GM04503 (cell line): ENCODE measurements around the gene LRRC71.
"Not testable (repeated sequence)": the region's sequence is repeated elsewhere in the genome, so short reads cannot be mapped to it uniquely, and the experiment has no call there.

ENCODE experiments used
- DNase-seq: peaks from one replicate; pipeline ENCODE4 v3.0.0-alpha.2; 2012; ENCODE audit warnings: low read depth

Gene LRRC71

DNA sequence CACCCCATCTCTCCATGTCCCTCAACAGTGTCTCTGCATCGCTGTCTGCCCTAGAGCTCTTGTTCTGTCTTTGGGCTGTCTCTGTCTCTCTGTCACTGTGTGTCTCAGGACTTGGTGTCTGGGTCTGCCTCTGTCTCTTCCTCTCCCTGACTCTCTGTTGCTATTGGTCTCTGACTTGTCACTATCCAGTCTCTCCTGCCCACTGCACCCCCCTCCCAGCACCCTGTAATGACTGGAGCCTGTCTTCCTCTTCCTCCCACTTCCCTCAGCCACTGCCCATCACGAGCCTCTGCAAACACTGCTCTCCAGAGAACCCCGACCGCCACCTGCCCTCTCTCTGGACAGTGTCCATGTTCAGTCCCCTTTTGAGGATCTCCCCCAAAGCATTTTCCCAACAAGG is 14.8 kb upstream of the LRRC71 start:
- no peak for DNase-seq

GRCh38 chr1:156906206-156906906 is 14.1 kb upstream of the LRRC71 start:
- no peak for DNase-seq

GRCh38 chr1:156908541-156908940 is 11.9 kb upstream of the LRRC71 start:
- no peak for DNase-seq

DNA sequence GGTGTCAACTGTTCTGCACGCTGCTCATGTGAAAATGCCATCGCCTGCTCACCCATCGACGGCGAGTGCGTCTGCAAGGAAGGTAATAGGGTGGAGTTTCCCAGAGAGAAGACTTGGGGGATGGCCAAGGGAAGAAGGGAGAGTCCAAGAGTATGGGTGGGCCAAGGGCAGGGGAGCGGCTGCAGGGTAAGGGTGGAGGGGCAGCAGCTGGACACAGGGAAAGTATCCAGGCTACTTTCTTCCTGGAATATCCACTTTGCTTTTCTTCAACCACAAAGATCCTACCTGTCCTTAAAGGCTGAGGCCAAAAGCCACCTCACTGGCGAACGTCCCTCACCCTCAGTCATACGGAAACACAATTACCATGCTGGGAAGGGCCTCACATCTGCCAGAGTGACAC is 11.5 kb upstream of the LRRC71 start:
- no peak for DNase-seq

GRCh38 chr1:156909671-156910070 is 10.8 kb upstream of the LRRC71 start:
- no peak for DNase-seq

DNA sequence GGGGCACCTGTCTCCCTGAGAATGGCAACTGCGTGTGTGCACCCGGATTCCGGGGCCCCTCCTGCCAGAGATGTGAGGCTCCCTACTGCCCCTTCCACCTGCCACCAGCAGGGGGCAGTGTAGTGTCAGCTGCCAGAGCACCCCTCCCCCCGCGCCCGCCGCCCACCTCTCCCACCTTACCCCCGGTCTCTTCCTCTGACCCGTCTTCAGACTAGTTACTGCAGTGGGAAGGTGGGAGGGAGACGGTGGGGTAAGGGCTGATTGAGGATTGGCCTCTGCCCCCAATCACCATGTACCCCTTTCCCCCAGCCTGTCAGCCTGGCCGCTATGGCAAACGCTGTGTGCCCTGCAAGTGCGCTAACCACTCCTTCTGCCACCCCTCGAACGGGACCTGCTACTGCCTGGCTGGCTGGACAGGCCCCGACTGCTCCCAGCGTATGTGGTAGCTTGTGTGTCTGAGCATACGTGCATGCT is 10.1 kb upstream of the LRRC71 start:
- no peak for DNase-seq

DNA sequence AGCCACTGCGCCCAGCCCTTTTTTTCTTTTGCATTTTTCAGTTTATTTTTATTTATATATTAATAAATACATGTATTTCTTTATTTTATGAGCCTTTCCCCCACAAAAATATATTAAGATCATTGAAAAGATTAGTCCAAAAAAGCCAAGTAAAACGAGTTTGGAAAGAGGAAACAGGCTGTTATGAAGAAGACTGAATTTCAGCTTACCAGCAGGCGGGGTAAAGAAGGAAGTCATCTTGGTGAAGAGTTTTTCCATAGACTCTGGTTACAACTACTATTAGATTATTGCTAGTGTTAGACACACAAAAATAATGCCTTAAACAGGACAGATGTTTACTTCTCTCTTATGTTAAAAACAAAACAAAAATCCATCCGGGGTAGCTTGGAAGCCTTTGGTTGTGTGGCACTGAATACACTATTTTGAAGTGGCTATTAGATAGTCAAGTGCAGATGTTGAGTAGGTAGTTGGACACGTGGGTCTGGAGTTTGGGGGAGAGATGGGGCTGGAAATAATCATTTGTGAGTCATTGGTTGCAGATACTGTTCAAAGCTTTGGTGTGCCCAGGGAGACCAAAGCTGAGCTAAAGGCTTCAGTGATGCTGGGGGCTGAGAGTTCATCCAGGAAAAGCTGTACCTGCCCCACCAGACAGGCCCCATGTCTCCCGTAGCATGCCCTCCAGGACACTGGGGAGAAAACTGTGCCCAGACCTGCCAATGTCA is 8.7 kb upstream of the LRRC71 start:
- DNase-seq: no peak

GRCh38 chr1:156912310-156912709 is 8.1 kb upstream of the LRRC71 start:
- DNase-seq: no peak

DNA sequence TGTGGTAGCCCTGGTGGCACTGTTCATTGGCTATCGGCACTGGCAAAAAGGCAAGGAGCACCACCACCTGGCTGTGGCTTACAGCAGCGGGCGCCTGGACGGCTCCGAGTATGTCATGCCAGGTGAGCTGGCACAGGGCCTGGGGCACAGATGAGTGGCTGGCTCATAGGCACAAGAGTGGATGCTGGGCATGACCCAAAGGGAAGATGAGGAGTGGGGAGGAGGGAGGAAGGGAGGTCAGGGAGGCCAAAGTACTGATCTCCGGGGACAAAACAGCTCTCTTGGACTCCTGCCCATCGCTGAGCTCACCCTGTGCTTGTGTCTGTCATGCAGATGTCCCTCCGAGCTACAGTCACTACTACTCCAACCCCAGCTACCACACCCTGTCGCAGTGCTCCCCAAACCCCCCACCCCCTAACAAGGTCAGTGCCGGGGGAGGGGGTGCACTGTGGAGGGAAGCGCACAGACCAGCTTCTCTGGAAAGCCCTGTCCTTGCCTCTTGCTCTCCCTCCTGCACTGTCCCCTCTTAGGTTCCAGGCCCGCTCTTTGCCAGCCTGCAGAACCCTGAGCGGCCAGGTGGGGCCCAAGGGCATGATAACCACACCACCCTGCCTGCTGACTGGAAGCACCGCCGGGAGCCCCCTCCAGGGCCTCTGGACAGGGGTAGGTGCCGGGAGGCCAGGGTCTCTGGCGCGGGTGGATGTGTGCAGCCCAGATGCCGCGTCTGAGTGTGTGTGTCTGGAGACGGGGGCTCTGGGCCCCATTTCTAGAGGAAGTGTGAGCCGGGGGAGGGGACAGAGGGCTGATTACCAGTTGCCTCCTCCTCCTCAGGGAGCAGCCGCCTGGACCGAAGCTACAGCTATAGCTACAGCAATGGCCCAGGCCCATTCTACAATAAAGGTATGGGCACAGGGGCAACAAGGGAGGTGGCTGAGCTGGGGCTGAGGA is 7.3 kb upstream of the LRRC71 start:
- no peak for DNase-seq

GRCh38 chr1:156913809-156914387 is 6.5 kb upstream of the LRRC71 start:
- DNase-seq: no peak

- DNase-seq: no peak
These were observed 6.0 kb upstream of the LRRC71 start for GRCh38 chr1:156914440-156914856.

GRCh38 chr1:156921053-156921529 is 659 bp downstream of the LRRC71 start:
- DNase-seq: no peak

- DNase-seq: no peak
These were observed 2.7 kb downstream of the LRRC71 start for GRCh38 chr1:156922986-156923669.

GRCh38 chr1:156923670-156924477 is 3.4 kb downstream of the LRRC71 start:
- no peak for DNase-seq

DNA sequence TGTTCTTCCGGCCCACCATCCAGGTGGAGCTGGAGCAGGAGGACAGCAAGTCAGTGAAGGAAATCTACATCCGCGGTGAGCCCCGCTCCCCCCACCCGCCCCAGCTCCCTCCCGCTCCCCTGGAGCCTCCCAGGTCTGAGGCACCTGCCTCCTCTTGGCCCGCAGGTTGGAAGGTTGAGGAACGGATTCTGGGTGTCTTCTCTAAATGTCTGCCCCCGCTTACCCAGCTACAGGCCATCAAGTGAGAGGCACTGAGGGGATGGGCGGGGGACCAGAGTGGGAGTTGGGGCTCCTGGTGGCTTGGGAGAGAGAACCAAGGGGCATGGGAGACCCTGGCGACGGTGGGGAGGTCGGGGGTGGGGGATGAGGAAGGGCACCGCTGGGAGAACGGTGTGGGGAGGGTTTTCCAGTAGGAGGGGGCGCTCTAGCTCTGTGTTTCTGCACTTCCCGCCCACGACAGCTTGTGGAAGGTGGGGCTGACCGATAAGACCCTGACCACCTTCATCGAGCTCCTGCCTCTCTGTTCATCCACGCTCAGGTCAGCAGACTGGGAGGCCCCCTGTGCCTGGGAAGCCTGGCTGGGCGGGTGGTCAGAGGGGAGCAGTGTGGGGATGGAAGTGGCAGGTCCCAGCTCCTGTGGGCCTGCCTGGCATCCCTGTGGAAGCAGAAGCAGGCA is 4.2 kb downstream of the LRRC71 start:
- no peak for DNase-seq

DNA sequence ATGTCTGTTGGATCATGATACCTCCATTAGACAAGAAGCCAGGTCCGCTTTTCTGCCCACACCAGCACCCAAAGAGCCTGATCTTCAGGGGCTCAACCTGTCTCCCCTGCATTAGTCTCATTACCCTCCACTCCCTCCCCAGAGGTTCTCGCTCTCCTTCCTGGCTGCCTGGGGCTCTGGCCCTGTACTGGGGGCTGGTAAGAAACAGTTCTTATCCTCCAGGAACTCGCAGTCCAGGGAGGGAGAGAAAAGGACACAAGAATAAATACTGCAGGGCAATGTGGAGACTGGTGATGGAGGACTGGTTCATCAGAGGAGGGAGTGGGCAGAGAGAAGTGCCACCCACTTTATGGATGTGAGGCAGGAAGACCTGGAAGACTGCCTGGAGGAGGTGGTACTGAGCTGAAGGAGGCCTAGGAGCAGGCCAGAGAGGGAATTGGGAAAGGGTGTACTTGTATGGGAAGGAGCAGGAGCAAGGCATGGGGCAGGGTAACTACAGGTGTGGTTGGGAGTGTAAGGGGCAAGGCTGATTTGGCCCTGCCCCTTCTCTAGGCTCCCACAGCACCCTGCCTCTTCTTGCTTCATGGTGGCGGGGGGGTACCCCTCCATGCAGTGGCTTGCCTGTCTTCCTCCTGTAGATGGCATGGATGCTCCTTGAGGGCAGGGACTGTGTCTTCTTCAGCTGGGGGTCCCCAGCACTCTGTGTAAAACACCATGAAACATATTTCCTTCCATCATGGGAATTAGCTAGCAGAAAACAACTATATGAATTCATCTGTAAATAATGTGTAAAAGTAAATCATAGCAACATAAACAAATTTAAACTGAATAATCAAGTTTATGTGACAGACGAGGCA is 5.0 kb downstream of the LRRC71 start:
- no peak for DNase-seq

DNA sequence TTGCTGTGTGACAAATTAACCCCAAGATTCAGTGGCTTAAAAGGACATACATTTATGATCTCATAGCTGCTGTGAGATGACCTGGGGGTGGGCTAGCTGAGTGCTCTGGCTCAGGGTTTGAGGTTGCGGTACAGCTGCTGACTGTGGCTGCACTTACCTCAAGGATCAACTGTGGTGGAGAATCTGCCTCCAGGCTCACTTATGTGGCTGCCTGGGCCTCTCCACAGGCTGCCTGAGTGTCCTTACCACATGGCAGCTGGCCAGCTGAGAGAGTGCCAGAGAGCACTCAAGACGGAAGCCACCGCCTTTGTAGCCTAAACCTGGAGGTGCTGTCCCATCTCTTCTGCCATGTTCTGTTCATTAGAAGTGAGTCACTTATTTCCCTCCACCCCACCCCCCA is 5.7 kb downstream of the LRRC71 start:
- DNase-seq: no peak

DNA sequence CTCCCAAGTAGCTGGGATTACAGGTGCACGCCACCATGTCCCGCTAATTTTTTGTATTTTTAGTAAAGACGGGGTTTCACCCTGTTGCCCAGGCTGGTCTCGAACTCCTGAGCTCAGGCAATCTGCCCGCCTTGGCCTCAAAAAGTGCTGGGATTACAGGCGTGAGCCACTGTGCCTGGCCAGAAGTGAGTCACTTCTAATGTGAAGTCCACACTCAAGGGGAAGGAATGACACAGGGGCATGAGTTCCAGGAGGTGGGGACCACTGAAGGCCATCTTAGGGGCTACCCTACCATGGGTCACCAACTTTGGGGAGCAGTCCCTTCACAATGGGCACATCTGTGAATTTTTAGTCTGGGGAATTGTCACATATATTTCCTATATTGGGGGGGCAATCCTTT is 6.3 kb downstream of the LRRC71 start:
- DNase-seq: not testable (repeated sequence)
